ENCODE results near the gene C11orf68. TPM values are rescaled to one million over a fixed set of nuclear protein-coding genes. Genes with fewer than 3 reads are reported as not detected.
A peak's percentile ranks its signal among the peaks of the same experiment; 100 is the strongest.

Gene C11orf68
- total and polyA plus RNA-seq, 10 of the 15 experiments (the other 5 are each of a cell fraction or from before 2014, with no cell fraction given) = 3.0 to 25.4 (median 16.7) TPM

GRCh38 chr11:65919141-65919572 lies 295 bp upstream of the C11orf68 start, which contains the start of gene DRAP1 (continued):
- peak; percentile 77 for TF ChIP-seq NR2C1 (IDR thresholded peaks at IDR 0.05)
- TF ChIP-seq SMAD1 (IDR thresholded peaks at IDR 0.05; ENCODE audit: low read depth, partially characterized antibody) = no peak
- TF ChIP-seq SKIL (IDR thresholded peaks at IDR 0.05; ENCODE audit: low read depth, poor library complexity, severe bottlenecking) = no peak
- TF ChIP-seq CREM (IDR thresholded peaks at IDR 0.05; ENCODE audit: low read depth) = peak; percentile 94
- peak; percentile 23 for TF ChIP-seq MYC (IDR thresholded peaks at IDR 0.05; ENCODE audit: insufficient read depth, insufficient read length, insufficient replicate concordance, low read length, severe bottlenecking)
- peak; percentile 74 for TF ChIP-seq CHD2 (IDR thresholded peaks at IDR 0.05; ENCODE audit: borderline replicate concordance, low read depth, low read length)
- peak; percentile 71; the same call in 1 of the 2 replicates for TF ChIP-seq MYB (IDR thresholded peaks at IDR 0.05; ENCODE audit: borderline replicate concordance, low read depth, low read length)
- 0 out of 2 replicates have a peak, but pooled peaks have one; percentile 20 for TF ChIP-seq TAF1 (IDR thresholded peaks at IDR 0.05; ENCODE audit: borderline replicate concordance, low read depth, low read length)
- no peak for TF ChIP-seq POLR2AphosphoS5 (IDR thresholded peaks at IDR 0.05; ENCODE audit: low read length)
- TF ChIP-seq MEF2A (IDR thresholded peaks at IDR 0.05; ENCODE audit: insufficient read depth, low read depth, low read length) = peak; percentile 85
- peak; percentile 76 for TF ChIP-seq CBFB (IDR thresholded peaks at IDR 0.05; ENCODE audit: low read depth)
- TF ChIP-seq YY1 (IDR thresholded peaks at IDR 0.05; ENCODE audit: low read depth, low read length) = peak; percentile 30; the same call in 1 of the 2 replicates
- no peak for TF ChIP-seq CUX1 (IDR thresholded peaks at IDR 0.05; ENCODE audit: insufficient replicate concordance, low read depth, low read length)
- TF ChIP-seq SMARCA5 (IDR thresholded peaks at IDR 0.05) = peak; percentile 81
- TF ChIP-seq EGR1 (IDR thresholded peaks at IDR 0.05; ENCODE audit: borderline replicate concordance in 1 of 2, low read depth in 2 of 2, low read length in 2 of 2) = peak; percentile 87 to 100
- no peak for TF ChIP-seq MTA2 (IDR thresholded peaks at IDR 0.05; ENCODE audit: low read depth)
- TF ChIP-seq BRCA1 (IDR thresholded peaks at IDR 0.05; ENCODE audit: low read depth, low read length) = no peak
- peak; percentile 73 for TF ChIP-seq ZNF24 (IDR thresholded peaks at IDR 0.05)
- peak; percentile 70; the same call in 1 of the 2 replicates for TF ChIP-seq ZSCAN29 (IDR thresholded peaks at IDR 0.05)
- peak; percentile 90 for TF ChIP-seq NKRF (conservative IDR thresholded peaks at IDR 0.05)
- peak; percentile 70 for TF ChIP-seq NR2F1 (conservative IDR thresholded peaks at IDR 0.05)
- TF ChIP-seq DPF2 (IDR thresholded peaks at IDR 0.05) = peak; percentile 91
- TF ChIP-seq ZNF217 (IDR thresholded peaks at IDR 0.05) = peak; percentile 25; the same call in 1 of the 2 replicates

All from GM12878 (cell line).